GM12875 (cell line): Measurements from ENCODE around the gene PDYN.

Source experiments
- H3K4me3 ChIP-seq: one replicate; pipeline ENCODE4 v1.5.1; 2011; ENCODE audit warnings: low read depth, low read length, control low read depth
- CTCF ChIP-seq: IDR thresholded peaks from 2 replicates; pipeline ENCODE4 v1.5.1; 2011; ENCODE audit warnings: low read depth, mild to moderate bottlenecking, control low read depth, inconsistent platforms, low read length, moderate library complexity, borderline replicate concordance; ENCODE audit not compliant: insufficient read depth

PDYN gene

GRCh38 chr20:1982686-1983085 is 11.2 kb downstream of the PDYN start:
- H3K4me3 ChIP-seq, result no peak overlapping the region
- no peak for TF ChIP-seq CTCF

GRCh38 chr20:1979106-1979778 is 14.6 kb downstream of the PDYN start:
- TF ChIP-seq CTCF, result no peak
- no peak overlapping the region for H3K4me3 ChIP-seq

- TF ChIP-seq CTCF, result no peak
- no peak overlapping the region for H3K4me3 ChIP-seq
Observed at GRCh38 chr20:1975291-1975690, 18.6 kb downstream of the PDYN start.

- TF ChIP-seq CTCF, result no peak
Observed at GRCh38 chr20:1973601-1974440, 20.0 kb downstream of the PDYN start.

GRCh38 chr20:1971893-1972586 is 21.8 kb downstream of the PDYN start:
- no peak overlapping the region for H3K4me3 ChIP-seq
- no peak for TF ChIP-seq CTCF

More at GRCh38 chr20:1973601-1974440, 20.0 kb downstream of the PDYN start:
- no peak overlapping the region for H3K4me3 ChIP-seq

GRCh38 chr20:1968964-1969363 is 24.9 kb downstream of the PDYN start:
- no peak for TF ChIP-seq CTCF
- no peak overlapping the region for H3K4me3 ChIP-seq
